B cell (primary cell): ENCODE data around the gene ALKBH6. TPM values are rescaled to one million over a fixed set of nuclear protein-coding genes. Genes with fewer than 3 reads are reported as not detected.
A peak's percentile ranks its signal among the peaks of the same experiment; 100 is the strongest.

Experiments used
- ATAC-seq: fragments of 200-7000 bp; cut with Tn5 transposase; one replicate; pipeline ENCODE4 v1.10.0; 2021; ENCODE audit warnings: low read depth, mild to moderate bottlenecking, moderate number of reproducible peaks, moderate library complexity
- CTCF ChIA-PET: fragments of 350-600 bp; sonication (Branson Sonifier 250); formaldehyde crosslinking; loops from one replicate; lab custom pipeline; 2021; ENCODE audit warnings: antibody characterized with exemption, inconsistent platforms; lab: Charles Lee
- POLR2A ChIA-PET: fragments of 350-600 bp; sonication (Branson Sonifier 250); formaldehyde crosslinking; loops from one replicate; lab custom pipeline; 2021; ENCODE audit warnings: antibody characterized with exemption; lab: Charles Lee
- DNase-seq: peaks from one replicate; pipeline ENCODE4 v3.0.0; 2013
- H2AFZ ChIP-seq: 2 replicates; pipeline ENCODE4 v1.6.1; 2012; ENCODE audit warnings: mild to moderate bottlenecking, low read depth, low read length; ENCODE audit not compliant: insufficient read depth, poor library complexity, severe bottlenecking
- H3K27ac ChIP-seq, 2 donors: 1 replicate in 1 of 2; 2 replicates in 1 of 2; pipeline ENCODE4 v1.5.1; 2012 to 2013; ENCODE audit warnings: low read length in 2 of 2, mild to moderate bottlenecking in 2 of 2, moderate library complexity in 1 of 2
- H3K27me3 ChIP-seq, 4 experiments: fragments of 200-600 bp in 1 of 4; sonication (generic) in 1 of 4; replicated peaks in 1 of 4; 1 replicate in 2 of 4; 2 replicates in 2 of 4; pipeline versions ENCODE4 v1.6.1 to v1.7.0; 2013 to 2016; ENCODE audit warnings: low read length in 3 of 4, mild to moderate bottlenecking in 2 of 4, mixed read lengths in 1 of 4, moderate library complexity in 1 of 4; ENCODE audit not compliant: insufficient read depth in 4 of 4, control insufficient read depth in 3 of 4; ENCODE audit errors: control extremely low read depth in 1 of 4
- H3K36me3 ChIP-seq, 2 experiments: replicated peaks in 1 of 2; 1 replicate in 1 of 2; 2 replicates in 1 of 2; pipeline versions ENCODE4 v1.6.1 to v1.7.1; 2013; ENCODE audit warnings: low read length in 1 of 2; ENCODE audit not compliant: insufficient read depth in 2 of 2, control insufficient read depth in 1 of 2; ENCODE audit errors: control extremely low read depth in 1 of 2, extremely low read depth in 1 of 2
- H3K4me1 ChIP-seq, 2 donors: fragments of 200-600 bp in 1 of 2; sonication (generic) in 1 of 2; 1 replicate in 1 of 2; 2 replicates in 1 of 2; pipeline versions ENCODE4 v1.5.1 to v1.6.1; 2013 to 2017; ENCODE audit warnings: low read length in 2 of 2; ENCODE audit not compliant: control insufficient read depth in 2 of 2, insufficient read depth in 2 of 2
- H3K4me2 ChIP-seq: replicated peaks from 2 replicates; pipeline ENCODE3; 2012; ENCODE audit warnings: mild to moderate bottlenecking, low read depth, low read length; ENCODE audit not compliant: poor library complexity, severe bottlenecking
- H3K4me3 ChIP-seq, 5 experiments: fragments of 200-600 bp in 1 of 5; sonication (generic) in 1 of 5; 1 replicate in 3 of 5; 2 replicates in 2 of 5; pipeline versions ENCODE4 v1.5.1 to v1.7.0; 2011 to 2016; ENCODE audit warnings: low read length in 4 of 5, mild to moderate bottlenecking in 4 of 5, low read depth in 2 of 5, control low read depth in 1 of 5, moderate library complexity in 1 of 5; ENCODE audit not compliant: insufficient read depth in 1 of 5; ENCODE audit errors: control extremely low read depth in 1 of 5, extremely low read depth in 1 of 5
- H3K79me2 ChIP-seq: fragments of 200-600 bp; sonication (generic); one replicate; pipeline ENCODE4 v1.6.0; 2016; ENCODE audit warnings: low read length; ENCODE audit not compliant: control insufficient read depth, insufficient read depth
- H3K9ac ChIP-seq: fragments of 200-600 bp; sonication (generic); 2 replicates; pipeline ENCODE4 v1.6.1; 2017; ENCODE audit warnings: mild to moderate bottlenecking, low read length, moderate library complexity
- H3K9me3 ChIP-seq, 3 donors: one replicate each; pipeline versions ENCODE4 v1.6.1 to v1.7.1; 2013; ENCODE audit warnings: low read length in 2 of 3; ENCODE audit not compliant: control insufficient read depth in 2 of 3, insufficient read depth in 1 of 3; ENCODE audit errors: control extremely low read depth in 1 of 3
- H4K20me1 ChIP-seq: 2 replicates; pipeline ENCODE4 v1.6.0; 2012; ENCODE audit warnings: mild to moderate bottlenecking, low read length; ENCODE audit not compliant: insufficient read depth, control insufficient read depth, poor library complexity, severe bottlenecking
- H3K27ac Mint-ChIP-seq: one replicate; pipeline ENCODE4 v1.8.0; 2021; ENCODE audit warnings: mixed read lengths
- H3K27me3 Mint-ChIP-seq: one replicate; pipeline ENCODE4 v1.8.0; 2021; ENCODE audit warnings: mixed read lengths
- H3K4me1 Mint-ChIP-seq: one replicate; pipeline ENCODE4 v1.8.0; 2021; ENCODE audit warnings: mixed read lengths
- H3K4me3 Mint-ChIP-seq: one replicate; pipeline ENCODE4 v1.8.0; 2021; ENCODE audit warnings: mixed read lengths
- H3K9me3 Mint-ChIP-seq: one replicate; pipeline ENCODE4 v1.8.0; 2022; ENCODE audit warnings: mixed read lengths; ENCODE audit not compliant: insufficient read depth
- EZH2 ChIP-seq: IDR thresholded peaks from 2 replicates; pipeline ENCODE4 v1.6.1; 2012; ENCODE audit warnings: borderline replicate concordance, low read depth, mild to moderate bottlenecking, moderate library complexity, low read length; ENCODE audit not compliant: insufficient read depth, poor library complexity, severe bottlenecking
- WGBS: methylation state at CpG from one replicate; pipeline ENCODE4 v1.1.5; 2013; ENCODE audit warnings: missing lambda C conversion rate; ENCODE audit not compliant: insufficient coverage; 5-methylcytosine and 5-hydroxymethylcytosine counted together
- intact Hi-C: fragments of 100-400 bp; cut with micrococcal nuclease; formaldehyde crosslinking; loops from one replicate; pipeline ENCODE4 v1.10.0; 2022
- polyA plus RNA-seq: library from polyadenylated mRNA; depleted of rRNA; stranded (reverse); fragments of >200 nt; gene quantifications from 2 replicates; pipeline ENCODE4 v1.2.3, GENCODE V29; 2012
- total RNA-seq, 2 donors: library from RNA; stranded (reverse); fragments of 120-200 nt in 1 of 2; gene quantifications; 1 replicate in 1 of 2; 2 replicates in 1 of 2; pipeline versions ENCODE4 v1.2.3 to v1.2.4, GENCODE V29; 2013 to 2022
- TF ChIP-seq, protein P1 (sequence below): fragments of 200-600 bp; IDR thresholded peaks from one replicate; pipeline ENCODE4 v1.8.0; 2022; ENCODE audit warnings: antibody characterized with exemption, mild to moderate bottlenecking

The ALKBH6 gene
- total and polyA plus RNA-seq, 2 donors (not counting 1 experiment from before 2014, with no cell fraction given): 54.5 to 56.5 TPM

DNA sequence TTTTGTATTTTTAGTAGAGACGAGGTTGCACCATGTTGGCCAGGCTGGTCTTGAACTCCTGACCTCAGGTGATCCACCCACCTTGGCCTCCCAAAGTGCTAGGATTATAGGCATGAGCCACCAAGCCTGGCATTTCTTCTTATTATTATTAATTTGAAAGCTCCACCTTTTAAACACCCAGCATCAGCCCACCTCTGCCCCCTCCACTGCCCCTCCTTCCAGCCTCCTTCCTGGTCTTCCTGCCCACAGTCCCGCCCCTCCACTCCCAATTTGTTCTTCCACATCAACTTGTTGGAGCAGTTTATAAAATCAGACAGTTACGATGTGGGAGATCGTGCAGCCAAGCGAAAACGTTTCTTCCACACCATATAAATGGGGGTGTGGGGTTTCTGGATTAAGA lies 26.5 kb upstream of the ALKBH6 start:
- ChIA-PET POLR2A (no interaction called here), CTCF (no interaction called here)
- no peaks in the 10 kb centered on the region for H3K27me3 Mint-ChIP-seq
- no peak overlapping the region for H2AFZ ChIP-seq
- no peak for ATAC-seq
- H3K4me3 ChIP-seq: no peak overlapping the region
- H3K4me2 ChIP-seq: no peak overlapping the region
- H3K27ac Mint-ChIP-seq: no peak overlapping the region
- H3K27me3 ChIP-seq: no peaks in the 10 kb centered on the region
- TF ChIP-seq EZH2: no peak
- TF ChIP-seq, protein P1, sequence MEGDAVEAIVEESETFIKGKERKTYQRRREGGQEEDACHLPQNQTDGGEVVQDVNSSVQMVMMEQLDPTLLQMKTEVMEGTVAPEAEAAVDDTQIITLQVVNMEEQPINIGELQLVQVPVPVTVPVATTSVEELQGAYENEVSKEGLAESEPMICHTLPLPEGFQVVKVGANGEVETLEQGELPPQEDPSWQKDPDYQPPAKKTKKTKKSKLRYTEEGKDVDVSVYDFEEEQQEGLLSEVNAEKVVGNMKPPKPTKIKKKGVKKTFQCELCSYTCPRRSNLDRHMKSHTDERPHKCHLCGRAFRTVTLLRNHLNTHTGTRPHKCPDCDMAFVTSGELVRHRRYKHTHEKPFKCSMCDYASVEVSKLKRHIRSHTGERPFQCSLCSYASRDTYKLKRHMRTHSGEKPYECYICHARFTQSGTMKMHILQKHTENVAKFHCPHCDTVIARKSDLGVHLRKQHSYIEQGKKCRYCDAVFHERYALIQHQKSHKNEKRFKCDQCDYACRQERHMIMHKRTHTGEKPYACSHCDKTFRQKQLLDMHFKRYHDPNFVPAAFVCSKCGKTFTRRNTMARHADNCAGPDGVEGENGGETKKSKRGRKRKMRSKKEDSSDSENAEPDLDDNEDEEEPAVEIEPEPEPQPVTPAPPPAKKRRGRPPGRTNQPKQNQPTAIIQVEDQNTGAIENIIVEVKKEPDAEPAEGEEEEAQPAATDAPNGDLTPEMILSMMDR: no peak
- DNase-seq: no peak
- intact Hi-C loops: no loop called here
- H3K9me3 Mint-ChIP-seq: no peaks in the 10 kb centered on the region
- H4K20me1 ChIP-seq: no peaks in the 10 kb centered on the region
- no peaks in the 10 kb centered on the region for H3K36me3 ChIP-seq
- no peaks in the 10 kb centered on the region for H3K4me1 ChIP-seq
- H3K27ac ChIP-seq: no peak overlapping the region
- H3K9ac ChIP-seq: no peak overlapping the region
- no peaks in the 10 kb centered on the region for H3K79me2 ChIP-seq
- H3K9me3 ChIP-seq: no peaks in the 10 kb centered on the region
- no CpG with 5 or more reads among the region's 6 CpGs for WGBS
- no peaks in the 10 kb centered on the region for H3K4me1 Mint-ChIP-seq
- no peak overlapping the region for H3K4me3 Mint-ChIP-seq

- no peaks in the 10 kb centered on the region for H3K27me3 Mint-ChIP-seq
- Histone ChIP-seq H3K36me3 (no peaks in the 10 kb centered on the region), H3K9me3 (peaks cover 0 to 4% (median 0%) of the 10 kb centered on the region in 3 donors), H3K27ac (no peak within 1 kb of the TSS), H3K27me3 (peaks cover 0 to 10% (median 0%) of the 10 kb centered on the region in 4 experiments), H2AFZ (peak within 1 kb of the TSS; percentile 38), H3K9ac (no peak within 1 kb of the TSS), H3K79me2 (no peaks in the 10 kb centered on the region), H3K4me2 (peak within 1 kb of the TSS; percentile 67), H4K20me1 (no peaks in the 10 kb centered on the region), H3K4me3 (peak within 1 kb of the TSS in 1 of 5 experiments; percentile 25), H3K4me1 (peaks cover 9 to 10% of the 10 kb centered on the region in 2 donors)
- peak within 1 kb of the TSS; percentile 37 for H3K4me3 Mint-ChIP-seq
- ATAC-seq (no peak), DNase-seq (no peak)
- no peak within 1 kb of the TSS for H3K27ac Mint-ChIP-seq
- intact Hi-C loops: no loop called here
- 8% methylated on average over 31 of the region's 51 CpGs for WGBS
- ChIA-PET POLR2A (no interaction called here), CTCF (no interaction called here)
- TF ChIP-seq, protein P1: no peak
- TF ChIP-seq EZH2: no peak
- no peaks in the 10 kb centered on the region for H3K9me3 Mint-ChIP-seq
- peaks cover 12% of the 10 kb centered on the region for H3K4me1 Mint-ChIP-seq
Observed at GRCh38 chr19:36032251-36033104, 18.5 kb upstream of the ALKBH6 start, which contains the start of gene CLIP3. TSS of gene CLIP3 (minus strand) at chr19:36032873. CDS start at chr19:36032357, 516 bp downstream.
